Neuron (in vitro differentiated cells): ENCODE measurements around the gene CDH13.

Source experiments
- H2AFZ ChIP-seq: one replicate; pipeline ENCODE4 v1.6.1; 2013; ENCODE audit warnings: low read depth, mild to moderate bottlenecking, inconsistent platforms, low read length, moderate library complexity
- H3K27me3 ChIP-seq: one replicate; pipeline ENCODE4 v1.6.1; 2013; ENCODE audit warnings: low read length; ENCODE audit not compliant: insufficient read depth
- H3K36me3 ChIP-seq: one replicate; pipeline ENCODE4 v1.6.1; 2013; ENCODE audit warnings: low read length; ENCODE audit not compliant: insufficient read depth
- H3K4me1 ChIP-seq: one replicate; pipeline ENCODE4 v1.6.1; 2013; ENCODE audit warnings: low read length; ENCODE audit not compliant: insufficient read depth
- H3K4me3 ChIP-seq: 2 replicates; pipeline ENCODE4 v1.5.1; 2013; ENCODE audit warnings: mild to moderate bottlenecking, low read length, moderate library complexity
- H3K9me3 ChIP-seq: one replicate; pipeline ENCODE4 v1.6.1; 2013; ENCODE audit warnings: low read length

Gene CDH13

GRCh38 chr16:82699711-82700495, 73.1 kb downstream of the CDH13 start:
- Histone ChIP-seq H2AFZ (no peak overlapping the region), H3K9me3 (no peaks in the 10 kb centered on the region), H3K27me3 (no peaks in the 10 kb centered on the region), H3K4me3 (no peak overlapping the region), H3K4me1 (no peaks in the 10 kb centered on the region), H3K36me3 (no peaks in the 10 kb centered on the region)

- Histone ChIP-seq H2AFZ (no peak overlapping the region), H3K9me3 (no peaks in the 10 kb centered on the region), H3K4me1 (no peaks in the 10 kb centered on the region), H3K36me3 (no peaks in the 10 kb centered on the region), H3K27me3 (no peaks in the 10 kb centered on the region), H3K4me3 (no peak overlapping the region)
These were observed 73.9 kb downstream of the CDH13 start for GRCh38 chr16:82700541-82701235.

GRCh38 chr16:82701442-82701955, 74.7 kb downstream of the CDH13 start:
- Histone ChIP-seq H3K36me3 (no peaks in the 10 kb centered on the region), H3K9me3 (no peaks in the 10 kb centered on the region), H3K4me3 (no peak overlapping the region), H2AFZ (no peak overlapping the region), H3K4me1 (no peaks in the 10 kb centered on the region), H3K27me3 (no peaks in the 10 kb centered on the region)

GRCh38 chr16:82703161-82703560, 76.4 kb downstream of the CDH13 start:
- Histone ChIP-seq H3K9me3 (no peaks in the 10 kb centered on the region), H3K27me3 (no peaks in the 10 kb centered on the region), H3K4me1 (no peaks in the 10 kb centered on the region), H3K36me3 (no peaks in the 10 kb centered on the region), H2AFZ (no peak overlapping the region), H3K4me3 (no peak overlapping the region)

GRCh38 chr16:82703871-82704768, 77.4 kb downstream of the CDH13 start:
- H3K27me3 ChIP-seq, result no peaks in the 10 kb centered on the region
- no peaks in the 10 kb centered on the region for H3K4me1 ChIP-seq
- H3K9me3 ChIP-seq, result no peaks in the 10 kb centered on the region
- H3K36me3 ChIP-seq, result no peaks in the 10 kb centered on the region
- no peak overlapping the region for H3K4me3 ChIP-seq
- H2AFZ ChIP-seq, result no peak overlapping the region

- Histone ChIP-seq H2AFZ (no peak overlapping the region), H3K4me1 (no peaks in the 10 kb centered on the region), H3K27me3 (no peaks in the 10 kb centered on the region), H3K4me3 (no peak overlapping the region), H3K36me3 (no peaks in the 10 kb centered on the region), H3K9me3 (no peaks in the 10 kb centered on the region)
These were observed 83.2 kb downstream of the CDH13 start for GRCh38 chr16:82709987-82710386.

GRCh38 chr16:82713778-82714177, 87.0 kb downstream of the CDH13 start:
- H3K4me3 ChIP-seq, result no peak overlapping the region
- no peaks in the 10 kb centered on the region for H3K9me3 ChIP-seq
- no peaks in the 10 kb centered on the region for H3K4me1 ChIP-seq
- no peak overlapping the region for H2AFZ ChIP-seq
- H3K36me3 ChIP-seq, result no peaks in the 10 kb centered on the region
- H3K27me3 ChIP-seq, result no peaks in the 10 kb centered on the region

- Histone ChIP-seq H3K4me3 (no peak overlapping the region), H3K4me1 (no peaks in the 10 kb centered on the region), H3K36me3 (no peaks in the 10 kb centered on the region), H2AFZ (no peak overlapping the region), H3K27me3 (no peaks in the 10 kb centered on the region), H3K9me3 (no peaks in the 10 kb centered on the region)
These were observed 88.4 kb downstream of the CDH13 start for GRCh38 chr16:82715160-82715559.

- Histone ChIP-seq H3K36me3 (no peaks in the 10 kb centered on the region), H3K4me1 (no peaks in the 10 kb centered on the region), H2AFZ (no peak overlapping the region), H3K27me3 (no peaks in the 10 kb centered on the region), H3K9me3 (no peaks in the 10 kb centered on the region), H3K4me3 (no peak overlapping the region)
These were observed 89.1 kb downstream of the CDH13 start for GRCh38 chr16:82715833-82716232.

GRCh38 chr16:82716361-82716855, 89.6 kb downstream of the CDH13 start:
- H3K4me1 ChIP-seq, result no peaks in the 10 kb centered on the region
- no peaks in the 10 kb centered on the region for H3K9me3 ChIP-seq
- H3K4me3 ChIP-seq, result no peak overlapping the region
- no peak overlapping the region for H2AFZ ChIP-seq
- H3K36me3 ChIP-seq, result no peaks in the 10 kb centered on the region
- H3K27me3 ChIP-seq, result no peaks in the 10 kb centered on the region

GRCh38 chr16:82720414-82720813, 93.6 kb downstream of the CDH13 start:
- Histone ChIP-seq H3K36me3 (no peaks in the 10 kb centered on the region), H3K4me3 (no peak overlapping the region), H3K4me1 (no peaks in the 10 kb centered on the region), H3K27me3 (no peaks in the 10 kb centered on the region), H2AFZ (no peak overlapping the region), H3K9me3 (no peaks in the 10 kb centered on the region)

GRCh38 chr16:82726306-82726705, 99.5 kb downstream of the CDH13 start:
- no peaks in the 10 kb centered on the region for H3K36me3 ChIP-seq
- no peak overlapping the region for H2AFZ ChIP-seq
- no peaks in the 10 kb centered on the region for H3K9me3 ChIP-seq
- H3K4me1 ChIP-seq, result no peaks in the 10 kb centered on the region
- H3K27me3 ChIP-seq, result no peaks in the 10 kb centered on the region
- H3K4me3 ChIP-seq, result no peak overlapping the region

GRCh38 chr16:82728901-82729300, 102.1 kb downstream of the CDH13 start:
- no peak overlapping the region for H3K4me3 ChIP-seq
- no peaks in the 10 kb centered on the region for H3K4me1 ChIP-seq
- H2AFZ ChIP-seq, result no peak overlapping the region
- H3K36me3 ChIP-seq, result no peaks in the 10 kb centered on the region
- H3K27me3 ChIP-seq, result no peaks in the 10 kb centered on the region
- H3K9me3 ChIP-seq, result no peaks in the 10 kb centered on the region
